Naive thymus-derived CD4-positive, alpha-beta T cell (primary cell): ENCODE measurements around the gene SLC7A5. TPM values are rescaled to one million over a fixed set of nuclear protein-coding genes. Genes with fewer than 3 reads are reported as not detected.

Source experiments
- ATAC-seq: fragments of 150-1000 bp; cut with Tn5 transposase; 2 replicates; pipeline ENCODE4 v1.10.0; 2021; ENCODE audit warnings: mild to moderate bottlenecking, moderate library complexity
- CTCF ChIA-PET: fragments of 350-600 bp; sonication (Branson Sonifier 250); formaldehyde crosslinking; loops from one replicate; lab custom pipeline; 2021; ENCODE audit warnings: antibody characterized with exemption; lab: Charles Lee
- POLR2A ChIA-PET: fragments of 350-600 bp; sonication (Branson Sonifier 250); formaldehyde crosslinking; loops from one replicate; lab custom pipeline; 2021; ENCODE audit warnings: antibody characterized with exemption, inconsistent platforms; lab: Charles Lee
- DNase-seq, 9 donors: peaks; one replicate each; pipeline versions ENCODE4 v3.0.0 to v3.0.0-alpha.2; 2020 to 2022; ENCODE audit warnings: mixed read lengths in 1 of 9
- H3K27ac ChIP-seq: one replicate; pipeline ENCODE4 v1.7.0; 2013; ENCODE audit warnings: mild to moderate bottlenecking, low read depth, low read length, moderate library complexity
- H3K27me3 ChIP-seq, 2 donors: one replicate each; pipeline ENCODE4 v1.7.0; 2013; ENCODE audit warnings: low read length in 2 of 2, mild to moderate bottlenecking in 2 of 2, moderate library complexity in 2 of 2; ENCODE audit not compliant: control insufficient read depth in 2 of 2, insufficient read depth in 2 of 2
- H3K36me3 ChIP-seq, 3 experiments: 1 replicate in 2 of 3; 2 replicates in 1 of 3; pipeline ENCODE4 v1.7.0; 2013; ENCODE audit warnings: low read length in 3 of 3, mild to moderate bottlenecking in 3 of 3, moderate library complexity in 1 of 3; ENCODE audit not compliant: insufficient read depth in 3 of 3, control insufficient read depth in 2 of 3
- H3K4me1 ChIP-seq, 2 donors: one replicate each; pipeline ENCODE4 v1.7.0; 2013; ENCODE audit warnings: low read length in 2 of 2, mild to moderate bottlenecking in 2 of 2, moderate library complexity in 1 of 2; ENCODE audit not compliant: control insufficient read depth in 2 of 2, insufficient read depth in 2 of 2
- H3K4me3 ChIP-seq: 2 replicates; pipeline ENCODE4 v1.7.0; 2013; ENCODE audit warnings: mild to moderate bottlenecking, low read length
- H3K9me3 ChIP-seq, 3 experiments: 1 replicate in 2 of 3; 2 replicates in 1 of 3; pipeline ENCODE4 v1.7.0; 2013; ENCODE audit warnings: low read length in 3 of 3; ENCODE audit not compliant: control insufficient read depth in 2 of 3
- H3K27ac Mint-ChIP-seq, 9 donors: one replicate each; pipeline ENCODE4 v1.8.0; 2020 to 2022; ENCODE audit warnings: mixed read lengths in 9 of 9, mild to moderate bottlenecking in 8 of 9, moderate library complexity in 5 of 9, inconsistent platforms in 2 of 9
- H3K27me3 Mint-ChIP-seq, 5 donors: one replicate each; pipeline ENCODE4 v1.8.0; 2021 to 2022; ENCODE audit warnings: mixed read lengths in 5 of 5, mild to moderate bottlenecking in 1 of 5
- H3K36me3 Mint-ChIP-seq, 5 donors: one replicate each; pipeline ENCODE4 v1.8.0; 2020 to 2022; ENCODE audit warnings: mixed read lengths in 5 of 5, mild to moderate bottlenecking in 3 of 5, inconsistent platforms in 1 of 5
- H3K4me1 Mint-ChIP-seq, 7 donors: one replicate each; pipeline ENCODE4 v1.8.0; 2020 to 2022; ENCODE audit warnings: mixed read lengths in 7 of 7, mild to moderate bottlenecking in 3 of 7, inconsistent platforms in 1 of 7
- H3K4me3 Mint-ChIP-seq, 10 donors: one replicate each; pipeline ENCODE4 v1.8.0; 2020 to 2022; ENCODE audit warnings: mild to moderate bottlenecking in 10 of 10, mixed read lengths in 10 of 10, moderate library complexity in 6 of 10, inconsistent platforms in 2 of 10
- H3K9me3 Mint-ChIP-seq, 11 donors: one replicate each; pipeline ENCODE4 v1.8.0; 2020 to 2022; ENCODE audit warnings: mixed read lengths in 11 of 11, mild to moderate bottlenecking in 4 of 11, inconsistent platforms in 1 of 11, moderate library complexity in 1 of 11
- intact Hi-C, 2 donors: fragments of 100-400 bp; cut with micrococcal nuclease; formaldehyde crosslinking; loops; one replicate each; pipeline ENCODE4 v1.15.1; 2023
- polyA plus RNA-seq, 2 donors: library from polyadenylated mRNA; unstranded; fragments of 300-500 nt; fragmentation: Illumina TruSeq; gene quantifications; one replicate each; pipeline ENCODE4 v1.2.3, GENCODE V29; 2021
- total RNA-seq, 6 experiments: library from RNA in 5 of 6; stranded (reverse) in 5 of 6; gene quantifications; 1 replicate in 5 of 6; 2 replicates in 1 of 6; pipeline ENCODE4 v1.2.3 and lab custom pipeline; 2021 to 2026

Gene SLC7A5
- total and polyA plus RNA-seq, 7 experiments from 2014 or later, result 3.3 to 113 (median 7.0) TPM

- no peak overlapping the region for H3K27ac ChIP-seq
- intact Hi-C loops, result no loop called here
- no peak overlapping the region for H3K4me3 ChIP-seq
- H3K9me3 ChIP-seq, result no peaks in the 10 kb centered on the region
- Mint-ChIP-seq H3K27ac (no peak overlapping the region), H3K9me3 (peaks cover 0 to 5% (median 0%) of the 10 kb centered on the region in 11 donors), H3K4me3 (no peak overlapping the region), H3K27me3 (peaks cover 0 to 2% (median 0%) of the 10 kb centered on the region in 5 donors), H3K4me1 (no peaks in the 10 kb centered on the region), H3K36me3 (peaks cover 0 to 8% (median 0%) of the 10 kb centered on the region in 5 donors)
- POLR2A ChIA-PET, result no interaction called here
- no peaks in the 10 kb centered on the region for H3K36me3 ChIP-seq
- H3K27me3 ChIP-seq, result no peaks in the 10 kb centered on the region
- DNase-seq, result no peak
- CTCF ChIA-PET, result interaction anchor here (0.6 kb wide), 1 partner anchor 151 kb away, joined by 3 read pairs; no protein-coding TSS in a partner anchor
- ATAC-seq, result no peak
- no peaks in the 10 kb centered on the region for H3K4me1 ChIP-seq
Observed at GRCh38 chr16:87795336-87795735, 74.0 kb downstream of the SLC7A5 start.

GRCh38 chr16:87794485-87795078 is 74.7 kb downstream of the SLC7A5 start:
- peaks cover 0 to 2% (median 0%) of the 10 kb centered on the region in 5 donors for H3K27me3 Mint-ChIP-seq
- POLR2A ChIA-PET, result interaction anchor here (0.6 kb wide), 1 partner anchor 17 kb away, joined by 4 read pairs; no protein-coding TSS in a partner anchor

DNA sequence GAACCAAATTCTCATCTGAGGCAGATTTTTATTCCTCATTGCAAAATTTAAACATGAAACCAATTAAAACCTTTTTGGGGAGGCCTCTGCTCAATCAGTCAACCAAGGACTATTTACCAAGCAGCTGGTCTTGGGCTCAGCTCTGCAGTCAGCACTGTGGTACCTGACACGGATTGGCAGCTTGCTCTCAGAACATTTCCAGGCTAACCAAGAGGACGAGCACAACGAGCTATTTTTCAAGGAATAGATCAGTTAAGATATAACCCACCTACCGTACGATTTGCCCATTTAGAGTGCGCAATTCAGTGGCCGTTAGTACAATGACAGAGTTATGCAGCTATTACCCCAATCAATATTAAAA is 77.1 kb downstream of the SLC7A5 start:
- intact Hi-C loops, result no loop called here
- H3K36me3 ChIP-seq, result no peaks in the 10 kb centered on the region
- DNase-seq, result no peak
- H3K27me3 ChIP-seq, result no peaks in the 10 kb centered on the region
- H3K4me3 ChIP-seq, result no peak overlapping the region
- H3K27ac Mint-ChIP-seq, result no peak overlapping the region
- H3K9me3 Mint-ChIP-seq, result no peaks in the 10 kb centered on the region
- H3K9me3 ChIP-seq, result no peaks in the 10 kb centered on the region
- H3K27me3 Mint-ChIP-seq, result peaks cover 0 to 2% (median 0%) of the 10 kb centered on the region in 5 donors
- ATAC-seq, result no peak
- H3K4me1 ChIP-seq, result no peaks in the 10 kb centered on the region
- no peak overlapping the region for H3K4me3 Mint-ChIP-seq
- H3K36me3 Mint-ChIP-seq, result no peaks in the 10 kb centered on the region
- H3K4me1 Mint-ChIP-seq, result no peaks in the 10 kb centered on the region
- H3K27ac ChIP-seq, result no peak overlapping the region
- ChIA-PET CTCF (interaction anchor here (1.0 to 2.0 kb wide), 2 partner anchors 12 to 13 kb away, joined by 4 to 5 read pairs; no protein-coding TSS in a partner anchor), POLR2A (no interaction called here)

More at GRCh38 chr16:87794485-87795078, 74.7 kb downstream of the SLC7A5 start:
- Histone ChIP-seq H3K27me3 (no peaks in the 10 kb centered on the region), H3K9me3 (no peaks in the 10 kb centered on the region), H3K4me3 (no peak overlapping the region), H3K27ac (no peak overlapping the region), H3K4me1 (no peaks in the 10 kb centered on the region), H3K36me3 (no peaks in the 10 kb centered on the region)
- intact Hi-C loops, result no loop called here
- ATAC-seq, result no peak
- CTCF ChIA-PET, result interaction anchor here (0.6 kb wide), 1 partner anchor 152 kb away, joined by 3 read pairs; no protein-coding TSS in a partner anchor
- no peak overlapping the region for H3K4me3 Mint-ChIP-seq
- peaks cover 0 to 4% (median 0%) of the 10 kb centered on the region in 11 donors for H3K9me3 Mint-ChIP-seq
- no peak overlapping the region for H3K27ac Mint-ChIP-seq
- no peaks in the 10 kb centered on the region for H3K4me1 Mint-ChIP-seq
- peaks cover 0 to 6% (median 0%) of the 10 kb centered on the region in 5 donors for H3K36me3 Mint-ChIP-seq
- DNase-seq, result no peak

GRCh38 chr16:87791295-87792204 is 77.8 kb downstream of the SLC7A5 start:
- H3K4me1 Mint-ChIP-seq, result no peaks in the 10 kb centered on the region
- H3K36me3 Mint-ChIP-seq, result no peaks in the 10 kb centered on the region
- H3K27me3 Mint-ChIP-seq, result peaks cover 0 to 2% (median 0%) of the 10 kb centered on the region in 5 donors
- H3K27ac Mint-ChIP-seq, result no peak overlapping the region
- no peak overlapping the region for H3K4me3 ChIP-seq
- DNase-seq, result no peak
- no peaks in the 10 kb centered on the region for H3K9me3 ChIP-seq
- POLR2A ChIA-PET, result no interaction called here
- no peaks in the 10 kb centered on the region for H3K36me3 ChIP-seq
- CTCF ChIA-PET, result interaction anchor here (0.7 to 2.0 kb wide), 3 partner anchors 11 to 78 kb away, joined by 4 to 5 read pairs (median 4); no protein-coding TSS in a partner anchor
- H3K9me3 Mint-ChIP-seq, result no peaks in the 10 kb centered on the region
- H3K4me1 ChIP-seq, result no peaks in the 10 kb centered on the region
- intact Hi-C loops, result no loop called here
- H3K4me3 Mint-ChIP-seq, result no peak overlapping the region
- H3K27me3 ChIP-seq, result no peaks in the 10 kb centered on the region
- no peak for ATAC-seq
- no peak overlapping the region for H3K27ac ChIP-seq

DNA sequence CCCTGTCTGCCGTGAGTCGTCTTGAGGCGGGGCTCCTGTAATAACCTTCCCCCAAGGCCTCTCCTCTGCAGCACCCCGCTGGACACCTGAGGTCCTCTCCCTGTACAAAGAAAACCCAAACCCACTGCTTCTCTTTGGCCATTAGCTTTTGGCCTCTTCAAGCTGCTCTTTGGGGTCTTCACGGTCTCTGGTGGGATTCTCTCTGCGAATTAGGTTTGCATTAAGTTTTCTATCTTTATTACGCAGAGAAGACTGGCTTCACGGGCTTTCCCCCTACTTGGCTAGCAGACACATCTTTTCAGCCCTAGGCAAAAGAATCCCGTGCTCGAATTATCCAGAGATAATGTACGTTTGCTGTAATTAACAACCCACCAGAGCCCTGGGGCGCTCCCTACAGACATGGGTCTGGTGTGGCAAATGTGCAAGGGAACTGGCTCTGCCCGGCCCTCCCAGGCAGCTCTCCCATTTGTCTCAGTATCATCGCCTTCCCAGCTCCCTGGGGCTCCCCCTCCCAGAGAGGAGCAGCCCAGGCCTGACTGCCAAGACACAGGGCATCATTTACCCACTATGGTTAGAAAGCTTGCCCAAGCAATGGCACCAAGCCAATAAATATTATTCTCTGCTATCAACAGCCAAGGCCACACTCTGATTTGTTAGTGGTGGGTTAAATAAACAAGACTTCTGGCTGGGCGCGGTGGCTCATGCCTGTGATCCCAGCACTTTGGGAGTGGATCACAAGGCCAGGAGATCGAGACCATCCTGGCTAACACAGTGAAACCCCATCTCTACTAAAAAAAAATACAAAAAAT is 78.8 kb downstream of the SLC7A5 start:
- H3K4me3 ChIP-seq, result no peak overlapping the region
- Mint-ChIP-seq H3K27me3 (peaks cover 0 to 2% (median 0%) of the 10 kb centered on the region in 5 donors), H3K36me3 (no peaks in the 10 kb centered on the region), H3K9me3 (no peaks in the 10 kb centered on the region), H3K4me1 (no peaks in the 10 kb centered on the region), H3K27ac (no peak overlapping the region), H3K4me3 (no peak overlapping the region)
- no peak for DNase-seq
- H3K4me1 ChIP-seq, result no peaks in the 10 kb centered on the region
- ChIA-PET POLR2A (interaction anchor here (1.1 kb wide), 1 partner anchor 16 kb away, joined by 3 read pairs; no protein-coding TSS in a partner anchor), CTCF (interaction anchor here (0.7 kb wide), 1 partner anchor 79 kb away, joined by 4 read pairs; no protein-coding TSS in a partner anchor)
- H3K36me3 ChIP-seq, result no peaks in the 10 kb centered on the region
- no peaks in the 10 kb centered on the region for H3K9me3 ChIP-seq
- no peak overlapping the region for H3K27ac ChIP-seq
- intact Hi-C loops, result no loop called here
- no peak for ATAC-seq
- no peaks in the 10 kb centered on the region for H3K27me3 ChIP-seq
